Stimulated activated CD4-positive, alpha-beta T cell treated with anti-CD3 and anti-CD28 coated beads, TNF-alpha, amount 100 ng/mL, for 48 hours (primary cell): ENCODE data around the gene ATF6B.
"Not testable (repeated sequence)": the region's sequence is repeated elsewhere in the genome, so short reads cannot be mapped to it uniquely, and the experiment has no call there.

Experiments used
- DNase-seq, 3 donors: peaks; one replicate each; pipeline ENCODE4 v3.0.0-alpha.2; 2020; ENCODE audit warnings: low read depth in 3 of 3

Gene ATF6B

GRCh38 chr6:32107406-32107805 lies 20.6 kb downstream of the ATF6B start:
- no peak for DNase-seq

GRCh38 chr6:32105433-32105832 lies 22.6 kb downstream of the ATF6B start:
- no peak for DNase-seq

DNA sequence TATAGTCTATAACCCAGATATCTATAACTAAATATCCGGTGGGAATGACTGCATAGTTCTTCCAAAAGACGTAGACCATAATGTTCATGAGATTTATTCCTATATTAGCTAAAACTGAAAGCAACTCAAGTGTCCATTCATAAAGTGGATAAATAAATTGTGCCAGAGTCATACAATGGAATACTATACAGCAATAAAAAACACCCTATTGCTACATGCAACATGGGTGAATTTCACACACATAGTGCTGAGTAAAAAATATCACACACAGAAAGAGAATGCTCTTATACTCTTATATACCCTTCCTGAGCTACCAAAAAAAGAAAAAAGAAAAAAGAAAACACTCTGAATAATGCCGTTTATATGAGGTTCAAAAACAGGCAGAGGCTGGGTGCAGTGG lies 25.8 kb downstream of the ATF6B start:
- DNase-seq: no peak

DNA sequence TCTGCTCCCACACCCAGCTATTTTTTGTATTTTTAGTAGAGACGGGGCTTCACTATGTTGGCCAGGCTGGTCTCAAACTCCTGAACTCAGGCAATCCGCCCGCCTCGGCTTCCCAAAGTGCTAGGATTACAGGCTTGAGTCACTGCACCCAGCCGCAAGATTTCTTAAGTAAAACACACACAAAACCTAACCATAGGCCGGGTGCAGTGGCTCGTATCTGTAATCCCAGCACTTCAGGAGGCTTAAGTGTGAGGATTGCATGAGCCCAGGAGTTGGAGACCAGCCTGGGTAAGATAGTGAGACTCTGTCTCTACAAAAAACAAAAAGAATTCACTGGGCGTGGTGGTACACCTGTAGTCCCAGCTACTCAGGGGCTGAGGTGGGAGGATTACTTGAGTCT lies 27.8 kb downstream of the ATF6B start:
- not testable (repeated sequence) for DNase-seq

- no peak for DNase-seq
Observed at GRCh38 chr6:32097364-32097763, 30.7 kb downstream of the ATF6B start.

GRCh38 chr6:32096394-32097258 lies 31.4 kb downstream of the ATF6B start:
- DNase-seq: no peak

- no peak for DNase-seq
Observed at GRCh38 chr6:32096087-32096393, 32.0 kb downstream of the ATF6B start.

- no peak for DNase-seq
Observed at GRCh38 chr6:32095338-32096086, 32.5 kb downstream of the ATF6B start.

DNA sequence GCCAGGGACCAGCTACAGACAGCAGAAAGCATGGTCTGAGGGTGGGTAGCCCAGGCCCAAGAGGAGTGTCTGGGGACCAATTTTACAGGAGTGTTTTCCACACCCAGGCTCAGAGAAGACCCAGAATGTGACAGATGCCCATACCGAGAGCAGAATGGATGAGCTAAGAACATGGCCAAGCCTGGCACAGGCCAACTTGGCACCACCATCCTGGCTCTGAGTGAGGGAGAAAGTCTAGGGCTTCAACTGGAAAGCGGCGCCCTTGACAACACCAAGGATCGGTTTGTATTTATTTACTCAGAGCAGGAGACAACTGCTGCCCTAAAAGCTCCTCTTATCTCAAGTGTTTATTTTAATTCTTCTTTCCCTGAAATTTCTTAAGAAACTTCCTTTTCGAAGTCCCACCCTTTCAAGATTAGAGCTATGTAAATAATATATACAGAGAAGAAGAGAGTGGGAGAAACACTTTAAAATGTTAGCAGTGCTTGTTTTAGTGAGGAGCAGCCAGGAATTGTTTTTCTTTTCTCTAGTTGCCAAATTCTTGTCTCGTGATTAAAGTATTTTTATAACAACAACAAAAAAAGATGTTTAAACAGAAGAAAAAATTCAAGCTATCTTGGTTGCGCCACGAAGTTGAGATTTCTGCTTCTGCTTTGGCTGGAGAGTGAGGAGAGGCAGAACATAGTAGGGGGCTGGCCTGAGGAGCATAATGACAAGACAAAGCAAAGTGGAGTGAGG lies 35.1 kb downstream of the ATF6B start:
- no peak for DNase-seq

DNA sequence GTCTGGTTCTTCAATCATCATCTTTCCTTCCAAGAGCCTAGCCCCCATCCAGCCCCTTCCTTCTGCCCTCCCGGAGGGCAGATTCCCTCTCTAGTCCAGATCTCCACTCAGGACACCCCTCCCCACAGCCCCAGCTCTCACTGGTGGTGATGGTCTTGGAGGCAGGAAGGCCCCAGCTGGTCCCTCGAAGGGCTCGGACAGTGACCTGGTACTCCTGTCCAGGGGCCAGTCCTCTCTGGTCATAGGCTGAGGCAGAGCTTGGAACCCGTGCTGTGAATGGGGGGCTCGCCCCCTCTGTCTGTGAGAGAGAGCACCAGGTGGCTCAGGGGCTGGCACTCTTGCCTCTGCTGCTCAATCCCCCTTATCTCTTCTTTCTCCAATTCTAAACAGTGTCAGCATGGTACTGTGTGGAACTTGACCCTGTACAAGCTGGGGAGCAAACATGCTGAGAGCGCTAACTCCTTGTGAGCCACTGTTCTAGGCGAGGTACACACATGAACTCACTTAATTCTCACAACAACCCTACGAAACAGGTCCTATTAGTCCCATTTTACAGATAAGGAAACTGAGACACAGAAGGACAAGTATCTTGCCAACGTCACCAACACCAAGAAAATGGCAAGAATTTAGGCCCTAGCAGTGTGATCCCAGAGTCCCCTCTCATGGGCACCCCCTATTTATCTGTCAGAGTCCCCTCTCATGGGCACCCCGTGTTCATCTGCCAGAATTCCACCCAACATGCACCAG lies 38.8 kb downstream of the ATF6B start:
- no peak for DNase-seq

GRCh38 chr6:32088487-32089049 lies 39.5 kb downstream of the ATF6B start:
- no peak for DNase-seq

GRCh38 chr6:32087574-32088486 lies 40.2 kb downstream of the ATF6B start:
- DNase-seq: peak; percentile 38 to 67 (median 65)

- no peak for DNase-seq
Observed at GRCh38 chr6:32086661-32087573, 41.1 kb downstream of the ATF6B start.

DNA sequence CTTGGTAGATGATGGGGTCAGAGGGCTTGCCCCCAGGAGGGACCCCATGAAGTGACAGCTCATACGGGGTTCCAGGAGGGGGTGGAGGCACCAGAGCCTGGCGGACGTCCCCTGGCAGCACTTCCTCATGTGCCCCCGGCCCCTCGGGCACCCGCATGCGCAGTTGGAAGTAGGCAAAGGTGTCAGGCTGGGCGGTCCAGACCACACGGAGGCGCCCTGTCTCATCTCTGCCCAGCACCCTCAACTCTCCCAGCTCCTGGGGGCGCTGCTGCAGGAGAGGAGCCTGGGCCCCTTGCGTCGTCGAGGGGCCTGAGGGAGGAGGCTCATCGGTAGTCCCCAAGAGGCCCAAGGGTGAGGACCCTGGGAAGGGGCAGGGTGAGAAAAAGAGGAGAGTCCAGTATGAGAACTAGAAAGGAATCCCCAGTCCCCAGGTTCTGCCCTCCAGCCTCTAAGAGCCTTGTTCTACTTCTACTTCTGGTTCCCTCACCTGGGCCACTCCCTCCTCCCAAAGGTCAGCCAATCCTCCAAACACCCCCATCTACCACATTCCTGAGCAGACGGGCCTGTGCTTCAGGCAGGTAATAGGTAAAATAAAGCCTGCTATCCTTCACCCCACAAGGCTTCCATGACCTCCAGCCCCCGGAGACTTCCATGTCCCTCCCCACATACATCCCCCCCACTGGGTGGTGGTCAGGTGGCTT lies 42.1 kb downstream of the ATF6B start:
- DNase-seq: no peak

GRCh38 chr6:32084780-32085179 lies 43.3 kb downstream of the ATF6B start:
- no peak for DNase-seq

GRCh38 chr6:32083812-32084768 lies 44.0 kb downstream of the ATF6B start:
- DNase-seq: no peak

DNA sequence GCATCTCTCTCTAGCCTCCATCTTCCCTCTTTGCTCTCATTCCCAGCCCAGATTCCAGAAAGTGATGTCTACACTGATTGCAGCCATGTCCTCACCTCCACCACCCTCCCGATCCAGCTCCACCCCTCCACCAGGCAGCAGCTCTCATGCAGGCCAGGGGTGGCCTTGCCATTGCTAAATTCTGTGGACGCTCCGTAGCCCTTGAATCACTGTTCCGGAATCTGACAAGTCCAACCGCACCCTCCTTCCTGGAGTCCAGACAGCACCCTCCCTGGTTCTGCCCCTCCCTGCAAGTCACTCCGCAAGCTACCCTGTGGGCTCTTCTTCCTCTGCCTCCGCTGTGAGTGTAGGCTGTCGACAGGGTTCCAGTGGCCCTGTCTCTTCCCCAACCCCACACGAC lies 45.1 kb downstream of the ATF6B start:
- DNase-seq: no peak

DNA sequence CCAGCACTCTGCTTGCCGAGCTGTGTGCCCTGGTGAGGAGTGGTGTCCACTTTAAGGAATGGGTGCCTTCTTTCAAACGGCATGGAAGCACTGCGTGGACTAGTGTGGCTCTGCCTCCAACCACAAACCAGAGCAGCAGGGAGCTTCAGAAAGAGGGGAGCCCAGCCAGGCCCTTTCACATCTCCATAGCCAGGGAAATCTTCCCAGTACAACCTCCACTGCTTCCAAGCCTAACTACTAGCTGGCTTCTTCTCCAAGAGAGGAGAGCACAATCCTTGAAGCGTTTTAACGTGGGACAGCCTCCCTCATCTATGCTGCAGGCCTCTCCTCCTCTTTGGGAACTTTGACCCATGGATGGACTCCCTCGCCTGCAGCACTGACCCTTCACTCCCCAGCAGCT lies 45.6 kb downstream of the ATF6B start:
- DNase-seq: no peak
